SU-DHL-6 (cell line): Measurements from ENCODE around the gene EREG.

Experiments used
- H2AFZ ChIP-seq: fragments of 200-600 bp; sonication (generic); 2 replicates; pipeline ENCODE4 v1.6.1; 2014; ENCODE audit warnings: low read depth, mild to moderate bottlenecking, moderate library complexity, mixed read lengths, antibody characterized with exemption, low read length; ENCODE audit not compliant: severe bottlenecking
- H3F3A ChIP-seq: fragments of 200-600 bp; shearing (Covaris generic); 2 replicates; pipeline ENCODE4 v1.6.0; 2016; ENCODE audit warnings: antibody characterized with exemption, mild to moderate bottlenecking; ENCODE audit not compliant: insufficient read depth
- H3K27ac ChIP-seq: fragments of 200-600 bp; sonication (generic); 2 replicates; pipeline ENCODE4 v1.5.1; 2016; ENCODE audit warnings: low read depth, mild to moderate bottlenecking, low read length, moderate library complexity, mixed read lengths
- H3K27me3 ChIP-seq: fragments of 200-600 bp; sonication (generic), shearing (Covaris generic); 2 replicates; pipeline ENCODE4 v1.6.0; 2014; ENCODE audit warnings: mild to moderate bottlenecking, low read length
- H3K36me3 ChIP-seq: fragments of 200-600 bp; sonication (generic); 2 replicates; pipeline ENCODE4 v1.6.1; 2014; ENCODE audit warnings: mild to moderate bottlenecking, low read length, mixed read lengths
- H3K4me2 ChIP-seq: fragments of 300-600, 200-600 bp; shearing (Covaris generic), sonication (generic); 2 replicates; pipeline ENCODE4 v1.6.0; 2014; ENCODE audit warnings: low read length, low read depth, mild to moderate bottlenecking; ENCODE audit not compliant: poor library complexity, severe bottlenecking
- H3K4me3 ChIP-seq: fragments of 200-600 bp; sonication (generic); 2 replicates; pipeline ENCODE4 v1.5.1; 2014; ENCODE audit warnings: antibody characterized with exemption, low read length, mild to moderate bottlenecking, mixed read lengths; ENCODE audit not compliant: insufficient read depth, poor library complexity, severe bottlenecking
- H3K79me2 ChIP-seq: fragments of 200-600 bp; sonication (generic); 2 replicates; pipeline ENCODE4 v1.6.1; 2014; ENCODE audit warnings: mild to moderate bottlenecking, low read length, moderate library complexity; ENCODE audit not compliant: insufficient read depth
- H3K9ac ChIP-seq: fragments of 200-600 bp; sonication (generic); 2 replicates; pipeline ENCODE4 v1.7.0; 2014; ENCODE audit warnings: mild to moderate bottlenecking, low read length
- H3K9me2 ChIP-seq: fragments of 200-600 bp; sonication (generic); replicated peaks from 2 replicates; pipeline ENCODE4 v1.6.1; 2014; ENCODE audit warnings: low read length; ENCODE audit not compliant: insufficient read depth
- H3K9me3 ChIP-seq: fragments of 200-600 bp; sonication (generic); 2 replicates; pipeline ENCODE4 v1.6.1; 2014; ENCODE audit warnings: low read length, mixed read lengths; ENCODE audit not compliant: insufficient read depth
- H4K20me1 ChIP-seq: fragments of 200-600 bp; sonication (generic); 2 replicates; pipeline ENCODE4 v1.6.1; 2014; ENCODE audit warnings: low read depth, mild to moderate bottlenecking, antibody characterized with exemption, low read length, moderate library complexity, mixed read lengths
- CTCF ChIP-seq: fragments of 200-600 bp; sonication (generic); IDR thresholded peaks from one replicate; pipeline ENCODE4 v1.5.1; 2017; ENCODE audit warnings: antibody characterized with exemption, mild to moderate bottlenecking, low read length, moderate library complexity; ENCODE audit not compliant: insufficient read depth, poor library complexity, severe bottlenecking
- EZH2phosphoT487 ChIP-seq: fragments of 200-600 bp; sonication (generic), shearing (Covaris generic); conservative IDR thresholded peaks from 2 replicates; pipeline ENCODE4 v1.6.1; 2018; ENCODE audit warnings: mild to moderate bottlenecking, antibody characterized with exemption, low read length, moderate library complexity, mixed read lengths

The EREG gene

DNA sequence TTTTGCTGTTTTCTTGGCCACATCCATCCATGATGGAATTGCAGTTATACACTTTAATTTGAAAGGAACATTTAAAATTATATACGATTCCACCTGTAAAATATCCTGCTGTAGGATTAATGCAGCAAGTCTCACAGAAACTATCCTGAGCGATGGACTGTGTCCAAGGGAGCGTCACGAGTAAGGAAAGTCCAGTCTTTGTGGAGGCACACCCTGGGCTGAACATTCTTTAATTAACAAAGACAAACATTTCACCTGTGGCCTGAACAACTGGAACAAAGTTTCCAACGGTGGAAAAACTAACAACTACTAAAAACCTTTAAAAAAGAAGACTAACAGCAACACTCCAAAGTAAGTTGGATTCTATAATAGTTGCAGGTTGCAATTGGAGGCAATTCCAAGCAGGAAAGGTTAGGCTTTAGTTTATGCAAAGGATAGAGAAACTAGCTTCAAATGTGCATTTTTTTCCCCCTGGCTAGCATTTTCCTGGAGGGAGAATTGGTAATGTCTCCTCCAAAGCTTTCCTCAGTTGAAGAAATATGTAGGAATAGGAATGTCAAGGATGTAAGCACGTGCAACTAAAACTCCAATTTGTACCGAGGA, 11.0 kb downstream of the EREG start:
- no peaks in the 10 kb centered on the region for H3K79me2 ChIP-seq
- H3K27ac ChIP-seq, result no peak overlapping the region
- no peak overlapping the region for H3K4me2 ChIP-seq
- TF ChIP-seq EZH2phosphoT487 (no peak), CTCF (no peak)
- H3K27me3 ChIP-seq, result no peaks in the 10 kb centered on the region
- H3K9me2 ChIP-seq, result no peaks in the 10 kb centered on the region
- no peak overlapping the region for H3K4me3 ChIP-seq
- H3F3A ChIP-seq, result no peaks in the 10 kb centered on the region
- H4K20me1 ChIP-seq, result no peaks in the 10 kb centered on the region
- no peak overlapping the region for H2AFZ ChIP-seq
- no peak overlapping the region for H3K9ac ChIP-seq
- no peaks in the 10 kb centered on the region for H3K36me3 ChIP-seq
- no peaks in the 10 kb centered on the region for H3K9me3 ChIP-seq

- no peaks in the 10 kb centered on the region for H3F3A ChIP-seq
- H3K27ac ChIP-seq, result no peak overlapping the region
- no peaks in the 10 kb centered on the region for H3K9me2 ChIP-seq
- H3K9ac ChIP-seq, result no peak overlapping the region
- no peaks in the 10 kb centered on the region for H3K27me3 ChIP-seq
- H3K4me2 ChIP-seq, result no peak overlapping the region
- no peaks in the 10 kb centered on the region for H3K9me3 ChIP-seq
- H3K79me2 ChIP-seq, result no peaks in the 10 kb centered on the region
- H2AFZ ChIP-seq, result no peak overlapping the region
- H3K4me3 ChIP-seq, result no peak overlapping the region
- TF ChIP-seq EZH2phosphoT487, result no peak
- no peak for TF ChIP-seq CTCF
- H4K20me1 ChIP-seq, result no peaks in the 10 kb centered on the region
- H3K36me3 ChIP-seq, result no peaks in the 10 kb centered on the region
Observed at GRCh38 chr4:74376888-74377483, 12.0 kb downstream of the EREG start.

GRCh38 chr4:74377714-74378113, 12.8 kb downstream of the EREG start:
- Histone ChIP-seq H3K9ac (no peak overlapping the region), H3K27ac (no peak overlapping the region)

More at GRCh38 chr4:74377714-74378113, 12.8 kb downstream of the EREG start:
- Histone ChIP-seq H3K9me3 (no peaks in the 10 kb centered on the region), H3K79me2 (no peaks in the 10 kb centered on the region), H3F3A (no peaks in the 10 kb centered on the region), H3K36me3 (no peaks in the 10 kb centered on the region), H2AFZ (no peak overlapping the region), H3K9me2 (no peaks in the 10 kb centered on the region), H4K20me1 (no peaks in the 10 kb centered on the region), H3K27me3 (no peaks in the 10 kb centered on the region), H3K4me3 (no peak overlapping the region), H3K4me2 (no peak overlapping the region)
- TF ChIP-seq EZH2phosphoT487 (no peak), CTCF (no peak)
